Calu3 (cell line): ENCODE results near the gene SERTM1. TPM values are rescaled to one million over a fixed set of nuclear protein-coding genes. Genes with fewer than 3 reads are reported as not detected.

Experiments used
- BruUV-seq: library from RNA; stranded (reverse); fragments of 400-500 nt; replicated peaks from 2 replicates; lab custom pipeline; 2021; lab: Mats Ljungman, UMichigan
- CTCF ChIA-PET: fragments of 300-600 bp; sonication (Branson Sonifier 250); formaldehyde crosslinking; loops from one replicate; lab custom pipeline; 2022; ENCODE audit warnings: antibody characterized with exemption; lab: Charles Lee
- DNase-seq: peaks from one replicate; pipeline ENCODE4 v3.0.0; 2022
- H3K27ac Mint-ChIP-seq: one replicate; pipeline ENCODE4 v1.8.0; 2022; ENCODE audit warnings: mixed read lengths; ENCODE audit not compliant: unreplicated experiment
- H3K27me3 Mint-ChIP-seq: one replicate; pipeline ENCODE4 v1.8.0; 2022; ENCODE audit warnings: mixed read lengths; ENCODE audit not compliant: unreplicated experiment
- H3K36me3 Mint-ChIP-seq: one replicate; pipeline ENCODE4 v1.8.0; 2022; ENCODE audit warnings: mild to moderate bottlenecking, moderate library complexity, mixed read lengths; ENCODE audit not compliant: insufficient read depth, unreplicated experiment
- H3K4me1 Mint-ChIP-seq: one replicate; pipeline ENCODE4 v1.8.0; 2022; ENCODE audit warnings: mild to moderate bottlenecking, low read depth, mixed read lengths; ENCODE audit not compliant: unreplicated experiment
- H3K4me3 Mint-ChIP-seq: one replicate; pipeline ENCODE4 v1.8.0; 2022; ENCODE audit warnings: mild to moderate bottlenecking, low read depth, moderate library complexity, mixed read lengths; ENCODE audit not compliant: unreplicated experiment
- H3K9me3 Mint-ChIP-seq: one replicate; pipeline ENCODE4 v1.8.0; 2022; ENCODE audit warnings: low read depth, mixed read lengths; ENCODE audit not compliant: unreplicated experiment
- intact Hi-C: fragments of 100-400 bp; cut with micrococcal nuclease; formaldehyde crosslinking; loops from one replicate; pipeline ENCODE4 v1.10.0; 2022; ENCODE audit not compliant: unreplicated experiment
- total RNA-seq: library from RNA; stranded (reverse); gene quantifications from 2 replicates; pipeline ENCODE4 v1.2.3, GENCODE V29; 2022
- TF ChIP-seq, protein P1 (sequence below): fragments of 200-600 bp; IDR thresholded peaks from one replicate; pipeline ENCODE4 v1.8.0; 2022; ENCODE audit warnings: antibody characterized with exemption; ENCODE audit not compliant: unreplicated experiment

SERTM1 gene
- total RNA-seq, 1 experiment from 2014 or later: not detected

DNA sequence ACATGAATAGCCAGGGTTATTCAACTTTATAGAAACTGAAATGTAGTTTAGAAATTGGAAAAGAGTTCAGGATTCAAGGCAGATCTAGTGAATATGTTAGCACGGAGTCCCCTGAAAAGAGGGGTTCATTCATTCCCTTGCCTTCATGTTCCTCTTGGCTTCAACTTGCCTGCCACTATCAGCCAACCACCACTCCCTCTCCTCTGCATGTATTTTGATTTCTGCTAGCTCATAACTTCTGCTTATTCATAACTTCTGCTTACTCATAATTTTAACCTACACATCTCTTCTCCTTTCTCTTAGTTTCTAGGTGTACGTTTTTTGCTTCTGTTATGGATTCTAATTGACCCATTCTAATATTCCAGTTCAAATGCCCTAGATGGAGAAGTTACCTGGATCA, 5.5 kb upstream of the SERTM1 start:
- CTCF ChIA-PET: no interaction called here
- peaks cover 51% of the 10 kb centered on the region for H3K27me3 Mint-ChIP-seq

GRCh38 chr13:36673352-36673751, 468 bp upstream of the SERTM1 start:
- TF ChIP-seq, protein P1, sequence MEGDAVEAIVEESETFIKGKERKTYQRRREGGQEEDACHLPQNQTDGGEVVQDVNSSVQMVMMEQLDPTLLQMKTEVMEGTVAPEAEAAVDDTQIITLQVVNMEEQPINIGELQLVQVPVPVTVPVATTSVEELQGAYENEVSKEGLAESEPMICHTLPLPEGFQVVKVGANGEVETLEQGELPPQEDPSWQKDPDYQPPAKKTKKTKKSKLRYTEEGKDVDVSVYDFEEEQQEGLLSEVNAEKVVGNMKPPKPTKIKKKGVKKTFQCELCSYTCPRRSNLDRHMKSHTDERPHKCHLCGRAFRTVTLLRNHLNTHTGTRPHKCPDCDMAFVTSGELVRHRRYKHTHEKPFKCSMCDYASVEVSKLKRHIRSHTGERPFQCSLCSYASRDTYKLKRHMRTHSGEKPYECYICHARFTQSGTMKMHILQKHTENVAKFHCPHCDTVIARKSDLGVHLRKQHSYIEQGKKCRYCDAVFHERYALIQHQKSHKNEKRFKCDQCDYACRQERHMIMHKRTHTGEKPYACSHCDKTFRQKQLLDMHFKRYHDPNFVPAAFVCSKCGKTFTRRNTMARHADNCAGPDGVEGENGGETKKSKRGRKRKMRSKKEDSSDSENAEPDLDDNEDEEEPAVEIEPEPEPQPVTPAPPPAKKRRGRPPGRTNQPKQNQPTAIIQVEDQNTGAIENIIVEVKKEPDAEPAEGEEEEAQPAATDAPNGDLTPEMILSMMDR: no peak
- Mint-ChIP-seq H3K4me1 (no peaks in the 10 kb centered on the region), H3K9me3 (peaks cover 4% of the 10 kb centered on the region), H3K36me3 (no peaks in the 10 kb centered on the region), H3K27me3 (peaks cover 46% of the 10 kb centered on the region), H3K4me3 (no peak overlapping the region), H3K27ac (no peak overlapping the region)
- BruUV-seq: no TSS peak
- no peak for DNase-seq
- intact Hi-C loops: no loop called here
- CTCF ChIA-PET: no interaction called here

More for the DNA sequence above, 5.5 kb upstream of the SERTM1 start:
- DNase-seq: no peak
- Mint-ChIP-seq H3K4me3 (no peak overlapping the region), H3K4me1 (no peaks in the 10 kb centered on the region), H3K27ac (no peak overlapping the region), H3K36me3 (no peaks in the 10 kb centered on the region), H3K9me3 (peaks cover 2% of the 10 kb centered on the region)
- BruUV-seq: no TSS peak
- intact Hi-C loops: no loop called here
- TF ChIP-seq, protein P1: no peak

- Mint-ChIP-seq H3K27ac (no peak overlapping the region), H3K9me3 (peaks cover 4% of the 10 kb centered on the region), H3K4me3 (no peak overlapping the region), H3K4me1 (no peaks in the 10 kb centered on the region), H3K36me3 (no peaks in the 10 kb centered on the region), H3K27me3 (peaks cover 34% of the 10 kb centered on the region)
- TF ChIP-seq, protein P1: no peak
- BruUV-seq: no TSS peak
- intact Hi-C loops: no loop called here
- DNase-seq: no peak
- CTCF ChIA-PET: no interaction called here
These were observed 755 bp downstream of the SERTM1 start for GRCh38 chr13:36674337-36675212.

DNA sequence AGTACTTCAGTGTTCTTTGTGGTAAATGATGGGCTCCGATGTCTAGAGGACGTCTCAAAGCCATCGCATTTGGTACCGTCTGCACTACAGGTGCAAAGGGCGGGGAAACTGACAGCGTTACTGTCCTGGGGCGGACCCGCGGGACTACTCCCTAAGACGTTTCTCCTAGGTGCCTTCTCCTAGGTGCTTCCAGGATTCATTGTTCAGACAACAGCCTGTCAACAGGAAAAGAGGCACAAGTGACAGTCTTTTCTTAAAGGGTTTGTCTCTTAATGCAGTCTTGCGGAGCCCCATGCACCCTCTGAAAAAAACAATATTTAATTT, 1.4 kb downstream of the SERTM1 start:
- TF ChIP-seq, protein P1: no peak
- H3K4me3 Mint-ChIP-seq: no peak overlapping the region
- H3K9me3 Mint-ChIP-seq: peaks cover 2% of the 10 kb centered on the region
- BruUV-seq: no TSS peak
- no peak overlapping the region for H3K27ac Mint-ChIP-seq
- CTCF ChIA-PET: no interaction called here
- intact Hi-C loops: no loop called here
- H3K4me1 Mint-ChIP-seq: no peaks in the 10 kb centered on the region
- no peaks in the 10 kb centered on the region for H3K36me3 Mint-ChIP-seq
- DNase-seq: no peak
- H3K27me3 Mint-ChIP-seq: peaks cover 30% of the 10 kb centered on the region
